Measurements from ENCODE around the gene ARHGAP23.

Gene ARHGAP23

DNA sequence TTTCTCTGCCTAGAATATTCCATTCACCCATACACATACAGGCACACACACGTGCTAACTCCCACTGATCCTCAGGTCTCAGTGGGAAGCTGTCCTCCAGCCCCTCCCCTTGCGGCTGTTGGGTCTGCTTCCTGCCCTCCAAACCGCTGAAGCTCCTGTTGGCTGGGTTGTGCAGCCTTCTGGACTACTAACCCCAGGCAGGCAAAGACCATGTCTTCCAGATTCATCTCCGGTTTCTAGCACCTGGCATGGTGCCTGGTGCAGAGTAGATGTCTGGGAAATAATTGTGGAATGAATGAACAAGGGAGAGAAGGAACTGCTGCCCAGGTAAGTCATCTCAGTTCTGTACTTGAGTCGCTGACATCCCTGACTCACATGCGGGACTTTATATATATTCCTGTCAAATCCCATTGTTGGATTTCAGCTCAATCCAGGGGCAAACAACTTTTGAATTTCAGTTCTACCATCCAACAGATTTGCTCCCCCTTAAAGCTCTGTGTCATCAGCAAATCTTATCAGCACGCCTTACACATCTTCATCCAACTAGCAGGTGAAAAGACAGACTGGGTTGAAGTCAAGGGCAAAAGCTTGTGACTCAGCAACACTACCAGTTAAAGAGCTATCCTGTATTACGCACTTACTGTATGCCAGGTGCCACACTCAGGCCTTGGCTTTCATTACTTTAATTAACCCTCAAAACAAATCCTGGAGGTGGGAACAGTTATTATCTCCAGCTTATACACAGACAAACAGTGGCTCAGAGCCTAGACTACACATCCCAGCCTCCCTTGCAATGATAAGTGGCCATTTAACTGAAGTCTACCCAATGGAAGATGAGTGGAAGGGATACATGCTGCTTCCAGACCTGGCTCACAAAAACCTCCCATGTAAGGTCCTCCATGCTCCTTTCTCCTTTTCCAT, 126.4 kb downstream of the ARHGAP23 start:
- DNase-seq, result no peak

DNA sequence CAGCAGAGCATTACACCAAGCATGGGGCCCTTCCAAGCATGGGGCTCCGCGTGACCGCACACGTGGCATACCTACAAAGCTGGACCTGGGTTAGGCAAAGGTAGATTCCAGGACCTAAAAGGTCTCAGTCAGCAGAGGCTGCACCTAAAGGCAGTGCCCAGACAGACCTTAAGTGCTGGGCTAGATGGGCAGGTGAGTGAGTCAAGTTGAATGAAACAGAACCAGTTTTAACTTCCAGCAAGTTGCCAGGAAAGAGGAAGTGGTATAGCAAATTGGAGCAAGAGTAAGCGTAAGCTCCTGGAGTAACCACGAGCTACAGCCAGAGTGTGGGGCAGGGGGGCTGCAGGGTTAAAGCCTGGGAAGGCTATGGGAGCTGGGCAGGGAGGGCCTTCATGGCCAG, 128.0 kb downstream of the ARHGAP23 start:
- DNase-seq, result no peak

DNA sequence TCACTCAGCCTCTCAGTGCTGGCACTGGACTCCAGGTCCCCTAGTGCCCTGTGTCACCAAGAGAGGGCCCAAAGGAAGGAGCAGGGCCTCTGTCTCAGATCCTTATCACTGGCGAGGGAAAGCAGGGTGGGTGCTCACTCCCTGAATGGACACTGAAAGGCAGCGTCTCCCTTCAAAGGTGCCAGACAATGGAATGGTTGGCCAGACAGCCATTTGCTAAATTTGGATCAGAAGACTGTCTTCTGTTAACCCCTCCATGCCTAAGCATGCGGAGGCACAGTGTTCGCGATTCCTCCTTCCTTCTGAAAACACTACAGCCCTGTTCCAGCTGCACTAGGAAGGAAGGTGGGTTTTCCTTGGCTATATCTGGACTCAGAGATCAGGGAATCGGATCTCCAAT, 129.1 kb downstream of the ARHGAP23 start:
- DNase-seq, result no peak

DNA sequence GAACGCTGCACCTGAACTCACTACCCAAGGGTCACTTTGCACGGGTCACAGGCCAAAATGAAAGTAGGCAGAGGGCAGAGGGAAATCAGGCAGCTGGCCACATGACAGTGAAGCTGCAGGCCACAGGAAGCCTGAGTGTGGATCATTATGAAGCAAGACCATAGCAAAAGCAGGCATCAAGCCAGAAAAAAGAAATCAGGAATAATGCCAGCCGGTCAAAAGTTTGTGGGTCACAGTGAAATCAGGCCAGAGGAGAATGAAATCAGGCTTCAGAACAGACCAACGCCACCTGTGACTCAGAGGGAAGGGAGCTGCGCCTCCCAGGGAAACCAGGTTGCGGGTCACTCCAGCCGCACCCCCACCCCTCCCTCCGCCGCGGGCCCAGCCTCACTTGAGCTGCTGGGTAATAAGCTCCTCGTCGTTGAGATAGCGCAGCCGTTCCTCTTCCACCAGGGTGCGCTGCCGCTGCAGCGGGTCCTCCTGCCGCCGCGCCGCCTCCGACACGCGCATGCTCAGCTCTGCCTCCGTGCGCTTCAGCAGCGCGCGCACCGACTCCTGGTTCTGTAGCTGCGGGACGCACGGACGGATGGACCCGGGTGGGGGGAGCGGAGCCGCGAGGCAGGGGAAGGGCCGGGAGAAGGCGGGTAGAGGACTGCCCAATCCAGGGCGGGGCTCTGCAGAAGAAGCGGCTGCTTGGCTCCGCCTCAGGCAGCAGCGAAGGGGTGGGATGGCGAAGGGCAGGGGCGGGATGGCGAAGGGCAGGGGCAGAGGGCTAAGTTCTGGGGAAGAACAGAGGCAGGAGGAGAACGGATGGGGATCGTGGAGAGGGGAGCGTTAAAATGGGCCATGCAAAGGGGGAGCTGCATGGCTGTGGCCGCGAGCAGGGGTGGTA, 129.8 kb downstream of the ARHGAP23 start:
- peak; percentile 93 to 95 for DNase-seq

DNA sequence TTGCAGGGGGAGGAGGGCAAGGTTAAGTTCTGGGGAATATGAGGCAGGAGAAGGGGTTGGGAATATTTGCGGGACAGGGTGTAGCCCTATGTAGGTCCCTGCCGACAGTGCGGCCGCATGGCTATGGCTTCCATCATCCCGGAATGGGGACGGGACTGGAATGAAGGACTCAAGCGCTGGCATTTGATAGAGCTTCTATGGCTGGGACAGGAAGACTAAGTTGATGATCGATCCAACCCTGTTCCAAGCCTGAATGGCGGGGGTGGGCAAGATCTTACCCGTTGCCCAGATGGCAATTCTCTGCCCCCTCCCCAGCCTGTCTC, 130.4 kb downstream of the ARHGAP23 start:
- no peak for DNase-seq

DNA sequence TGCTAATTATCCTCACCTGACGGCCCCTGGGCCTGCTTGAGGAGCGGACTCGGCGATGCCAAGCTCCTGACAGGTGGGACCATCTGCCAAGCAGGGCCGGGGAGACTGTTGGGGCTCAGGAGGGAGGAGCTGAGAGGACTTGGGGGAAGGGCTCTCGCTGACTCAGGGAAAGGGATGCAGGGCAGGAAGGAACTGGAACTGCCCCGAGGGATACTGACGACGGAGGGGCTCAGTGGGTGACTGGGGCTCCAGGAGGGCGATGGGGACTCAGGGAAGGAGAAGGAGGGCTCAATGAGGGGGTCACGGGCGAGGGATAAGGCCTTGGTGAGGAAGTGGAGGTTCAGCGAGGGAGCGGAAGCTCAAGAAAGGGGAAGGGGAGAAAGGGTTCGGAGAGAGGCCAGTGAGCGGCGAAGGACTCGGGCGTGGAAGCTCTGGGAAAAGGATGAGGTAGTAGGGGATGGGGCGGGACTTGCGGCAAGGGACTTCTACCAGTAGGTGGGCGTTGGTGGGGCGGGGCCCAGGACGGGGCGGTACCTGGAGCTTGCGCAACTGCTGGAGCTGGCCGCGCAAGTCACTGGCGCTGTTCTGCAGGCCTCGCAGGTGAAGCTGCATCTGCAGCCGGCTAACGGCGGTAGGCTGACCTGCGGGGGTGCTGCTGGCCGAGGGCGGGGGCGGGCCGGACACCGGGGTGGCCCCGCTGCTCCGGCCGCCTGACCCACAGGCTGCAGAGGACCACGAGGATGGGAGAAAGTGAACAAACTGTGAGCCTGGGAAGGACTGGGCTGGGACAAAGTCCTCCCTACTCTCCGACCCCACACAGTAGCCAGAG, 131.0 kb downstream of the ARHGAP23 start:
- DNase-seq, result peak; percentile 90 to 94

DNA sequence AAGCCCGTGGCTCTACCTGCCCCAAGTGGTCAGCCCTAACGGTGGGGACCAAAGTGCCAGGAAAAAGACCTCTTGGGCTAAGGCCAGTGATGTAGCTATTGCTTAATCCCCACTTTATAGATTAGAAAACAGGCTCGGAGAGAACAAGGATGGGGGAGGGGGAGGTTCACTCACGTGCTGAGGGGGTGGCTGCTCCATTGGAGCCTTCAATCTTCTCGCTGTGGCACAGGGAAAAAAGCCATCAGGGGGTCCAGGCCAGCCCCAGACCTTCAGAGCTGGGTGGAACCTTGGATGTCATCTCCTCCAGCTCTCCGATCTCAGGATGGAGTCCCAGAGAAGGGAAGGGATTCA, 131.6 kb downstream of the ARHGAP23 start:
- DNase-seq, result no peak

DNA sequence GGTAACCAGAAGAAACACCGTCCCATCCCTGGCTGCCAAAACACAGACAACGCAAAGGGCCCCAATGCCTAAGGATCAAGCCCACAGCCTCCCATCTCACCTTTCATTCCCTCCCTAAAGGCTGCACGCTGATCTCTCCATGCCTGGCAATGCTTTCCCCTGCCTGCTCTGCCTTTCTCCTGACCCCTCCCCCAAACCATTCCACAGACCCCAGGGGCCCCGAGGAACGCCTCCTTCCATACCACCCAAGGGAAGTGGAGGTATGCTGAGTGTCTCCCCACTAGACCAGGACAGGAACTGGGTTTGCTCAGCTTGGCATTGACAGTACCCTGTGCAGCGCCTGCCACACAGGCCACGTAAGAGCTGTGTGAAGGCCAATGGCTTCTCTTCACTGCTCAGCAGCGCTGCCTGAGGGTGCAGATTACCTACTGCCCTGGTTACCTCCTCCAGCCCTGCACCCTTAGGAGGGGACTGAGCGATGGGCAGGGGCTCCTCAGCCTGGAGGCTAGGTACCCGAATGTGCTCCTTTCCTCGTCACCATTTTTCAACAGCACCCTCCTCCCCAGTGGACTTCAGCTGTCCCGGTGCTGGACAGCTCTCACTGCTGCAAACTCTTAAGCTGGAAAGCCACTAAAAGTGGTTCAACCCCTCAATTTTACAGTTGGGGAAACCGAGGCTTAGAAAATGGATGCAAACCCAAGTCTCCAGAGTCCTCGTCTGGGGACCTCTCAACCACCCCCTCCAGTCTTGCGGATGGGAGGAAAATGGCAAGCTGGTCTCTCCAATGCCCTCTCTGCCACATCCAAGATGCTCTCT, 132.4 kb downstream of the ARHGAP23 start:
- DNase-seq, result peak in 1 of 2 experiments; percentile 45

DNA sequence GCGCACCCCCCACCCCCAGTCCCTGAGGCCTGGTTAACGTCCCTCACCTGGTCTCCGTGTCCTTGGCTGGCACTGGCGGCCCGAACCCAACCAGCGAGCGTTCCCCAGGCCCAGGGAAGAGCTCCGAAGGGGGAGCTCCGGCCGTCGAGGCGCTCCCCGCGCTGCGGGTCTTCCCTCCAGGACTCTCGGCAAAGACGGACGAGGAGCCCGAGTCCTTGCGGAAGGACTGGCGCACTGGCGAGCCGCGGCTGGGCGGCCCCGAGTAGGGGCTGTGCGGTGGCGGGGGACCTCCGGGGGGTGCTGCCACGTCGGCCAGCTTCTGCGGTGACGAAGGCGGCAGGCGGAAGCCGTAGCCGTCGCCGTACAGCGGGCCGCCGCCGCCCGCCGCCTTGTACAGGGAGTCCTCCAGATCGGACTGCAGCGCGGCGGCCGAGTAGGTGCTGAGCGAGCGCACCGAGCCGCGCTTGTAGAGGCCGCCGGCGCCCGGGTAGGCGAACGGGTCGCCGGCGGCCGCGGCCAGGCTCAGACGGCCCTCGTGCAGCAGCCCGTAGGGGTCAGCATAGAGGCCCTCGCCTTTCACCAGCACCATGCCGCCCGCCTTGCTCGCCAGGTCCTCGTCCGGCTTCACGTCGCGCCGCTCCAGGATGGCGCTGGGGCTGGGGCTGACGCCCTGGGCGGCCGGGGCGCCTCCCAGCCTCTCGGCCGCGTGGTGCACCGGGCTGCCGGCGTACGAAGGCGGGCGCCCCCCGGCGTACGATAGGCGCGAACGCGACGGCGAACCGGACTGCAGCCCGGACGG, 133.4 kb downstream of the ARHGAP23 start:
- DNase-seq, result no peak
